Neural progenitor cell (in vitro differentiated cells): ENCODE results near the gene MED13.

Experiments
- CTCF ChIP-seq: fragments of 200-600 bp; sonication (generic); IDR thresholded peaks from 2 replicates; pipeline ENCODE4 v1.5.1; 2017; ENCODE audit warnings: antibody characterized with exemption, mild to moderate bottlenecking
- EZH2 ChIP-seq: fragments of 200-600 bp; sonication (generic); IDR thresholded peaks from 2 replicates; pipeline ENCODE4 v1.6.1; 2017; ENCODE audit warnings: antibody characterized with exemption, mild to moderate bottlenecking, moderate library complexity
- EZH2phosphoT487 ChIP-seq: fragments of 200-600 bp; sonication (generic); IDR thresholded peaks from 2 replicates; pipeline ENCODE4 v1.6.1; 2017; ENCODE audit warnings: antibody characterized with exemption

- TF ChIP-seq CTCF (no peak), EZH2phosphoT487 (no peak), EZH2 (no peak)
These were observed 25.8 kb upstream of the MED13 start for GRCh38 chr17:62090868-62091267.
